HG03066 (cell line): ENCODE measurements around the gene AKAP6.

Source experiments
- ATAC-seq: cut with Tn5 transposase; IDR thresholded peaks from one replicate; pipeline ENCODE4 v1.9.1; 2021; ENCODE audit warnings: low read depth; ENCODE audit not compliant: unreplicated experiment

Gene AKAP6

GRCh38 chr14:32722631-32723183 is 393.6 kb downstream of the AKAP6 start:
- no peak for ATAC-seq

DNA sequence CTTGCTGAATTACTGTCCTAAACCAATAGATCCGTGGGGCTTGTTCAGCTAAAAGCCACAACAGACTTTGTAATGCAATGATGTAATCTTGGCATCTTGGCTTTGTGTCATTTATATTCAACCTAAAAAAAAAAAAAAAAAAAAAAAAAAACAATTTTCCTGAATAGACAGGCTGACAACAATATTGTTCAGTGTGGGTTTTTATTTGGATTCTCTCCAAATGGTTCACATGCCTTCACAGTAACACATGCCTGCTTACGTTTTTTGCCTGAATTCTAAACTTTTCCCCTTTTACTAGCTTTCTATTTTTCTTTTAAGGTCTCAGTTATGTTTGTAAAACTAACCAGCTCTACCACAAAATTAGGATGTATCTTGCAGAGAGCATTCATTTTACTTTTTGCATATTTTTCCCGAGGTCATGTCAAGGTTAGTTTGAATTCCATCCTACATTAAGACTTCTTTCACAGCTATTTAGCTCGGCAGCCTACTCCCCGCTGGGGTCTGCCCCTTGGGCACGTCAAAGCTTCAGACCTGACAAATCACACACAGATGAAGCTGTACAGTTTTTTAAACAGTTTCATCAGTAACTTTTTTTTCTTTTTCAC is 395.9 kb downstream of the AKAP6 start:
- ATAC-seq, result no peak

- ATAC-seq, result no peak
Observed at GRCh38 chr14:32726516-32726915, 397.4 kb downstream of the AKAP6 start.

GRCh38 chr14:32727832-32728231 is 398.7 kb downstream of the AKAP6 start:
- ATAC-seq, result no peak

GRCh38 chr14:32728526-32728925 is 399.4 kb downstream of the AKAP6 start:
- no peak for ATAC-seq

DNA sequence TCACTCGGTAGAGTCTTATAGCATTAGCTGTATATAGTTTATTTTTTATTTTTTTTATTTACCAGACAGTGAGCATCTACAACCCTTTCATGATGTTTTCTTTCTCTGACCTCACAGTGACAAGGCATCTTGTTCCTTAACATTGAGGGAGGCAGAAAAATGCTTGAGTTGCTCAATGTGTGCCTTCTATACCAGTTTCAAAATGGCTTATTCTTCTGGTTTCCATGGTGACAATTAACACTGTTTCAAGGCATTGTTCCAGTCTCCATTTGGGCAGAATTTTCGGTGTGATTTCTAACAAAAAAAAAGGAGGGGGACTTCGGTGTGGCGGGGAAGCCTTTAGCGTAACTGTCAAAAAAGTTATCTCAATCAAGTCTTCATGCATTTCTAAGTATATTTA is 399.9 kb downstream of the AKAP6 start:
- no peak for ATAC-seq

DNA sequence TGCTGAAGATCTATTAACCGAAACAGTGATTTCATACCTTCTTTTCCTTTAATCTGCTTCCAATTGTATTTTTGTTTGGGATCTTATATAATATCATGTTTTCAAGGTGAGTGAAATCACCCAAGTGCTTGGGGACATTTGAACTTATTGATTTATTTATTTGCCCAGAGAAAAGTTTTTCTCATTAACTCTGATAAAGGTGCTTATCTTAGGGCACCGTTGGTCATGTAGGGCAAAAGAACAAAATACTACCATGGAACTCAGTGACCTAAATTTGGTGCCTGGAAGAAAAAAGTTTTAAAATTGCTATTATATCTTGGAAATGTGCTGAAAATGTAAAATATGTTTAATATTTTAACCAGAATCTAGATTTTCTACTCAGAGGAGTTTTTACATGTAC is 402.2 kb downstream of the AKAP6 start:
- ATAC-seq, result no peak

DNA sequence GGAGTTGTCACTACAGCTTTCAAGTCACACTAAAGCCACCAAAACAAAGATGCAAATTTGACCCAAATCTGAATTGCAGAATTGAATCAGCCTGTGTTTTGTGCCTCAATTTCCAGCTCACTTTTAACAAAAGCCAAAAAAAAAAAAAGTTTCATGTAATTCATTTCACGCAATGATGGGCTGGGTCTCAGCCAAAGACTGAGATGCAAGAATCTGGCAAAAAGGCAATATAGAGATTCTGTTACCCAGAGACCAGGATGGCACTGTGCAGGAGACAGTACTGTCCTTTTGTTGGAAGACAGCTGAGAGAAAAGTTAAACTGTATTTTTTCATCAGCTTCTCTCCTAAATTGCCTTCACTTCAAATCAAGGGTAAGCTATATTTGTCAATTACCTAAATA is 403.9 kb downstream of the AKAP6 start:
- ATAC-seq, result no peak

- no peak for ATAC-seq
Observed at GRCh38 chr14:32734261-32734660, 405.2 kb downstream of the AKAP6 start.

DNA sequence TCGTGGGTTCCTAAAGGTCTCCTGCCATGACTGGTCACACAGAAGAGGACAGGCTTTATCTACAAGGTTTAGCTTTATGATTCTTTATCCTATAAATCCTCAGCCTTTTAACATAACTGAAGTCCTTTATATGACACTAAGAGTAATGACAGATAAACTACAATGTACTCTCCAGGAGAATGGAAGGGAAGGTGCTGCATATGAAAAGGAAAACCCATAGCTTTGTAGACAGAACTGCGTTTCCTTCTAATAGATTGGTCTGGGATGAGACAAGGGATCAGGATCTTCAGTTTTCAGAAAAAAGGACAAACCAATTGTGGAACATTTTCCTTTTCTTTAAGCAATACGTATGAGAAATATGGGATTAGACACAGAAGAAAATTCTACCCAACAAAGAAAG is 408.5 kb downstream of the AKAP6 start:
- ATAC-seq, result no peak

- no peak for ATAC-seq
Observed at GRCh38 chr14:32738206-32738871, 409.2 kb downstream of the AKAP6 start.

DNA sequence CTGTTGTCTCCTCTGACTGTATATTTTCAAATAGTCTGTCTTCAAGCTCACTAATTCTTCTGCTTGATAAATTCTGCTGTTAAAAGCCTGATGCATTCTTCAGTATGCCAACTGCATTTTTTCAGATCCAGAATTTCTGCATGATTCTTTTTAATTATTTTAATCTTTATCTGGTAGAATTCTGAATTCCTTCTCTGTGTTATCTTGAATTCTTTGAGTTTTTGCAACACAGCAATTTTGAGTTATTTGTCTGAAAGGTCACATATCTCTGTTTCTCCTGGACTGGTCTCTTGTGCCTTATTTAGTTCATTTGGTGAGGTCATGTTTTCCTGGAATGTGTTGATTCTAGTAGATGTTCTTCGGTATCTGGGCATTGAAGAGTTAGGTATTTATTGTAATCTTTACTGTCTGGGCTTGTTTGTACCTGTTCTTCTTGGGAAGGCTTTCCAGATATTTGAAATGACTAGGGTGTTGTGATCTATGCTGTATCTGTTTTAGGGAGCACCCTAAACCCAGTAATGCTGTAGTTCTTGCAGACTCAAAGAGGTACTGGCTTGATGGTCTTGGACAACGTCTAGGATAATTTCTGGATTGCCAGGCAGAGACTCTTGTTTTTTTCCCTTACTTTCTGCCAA is 415.8 kb downstream of the AKAP6 start:
- no peak for ATAC-seq

- no peak for ATAC-seq
Observed at GRCh38 chr14:32754209-32754608, 425.1 kb downstream of the AKAP6 start.

- ATAC-seq, result no peak
Observed at GRCh38 chr14:32756173-32756572, 427.1 kb downstream of the AKAP6 start.

- no peak for ATAC-seq
Observed at GRCh38 chr14:32756775-32757174, 427.7 kb downstream of the AKAP6 start.

DNA sequence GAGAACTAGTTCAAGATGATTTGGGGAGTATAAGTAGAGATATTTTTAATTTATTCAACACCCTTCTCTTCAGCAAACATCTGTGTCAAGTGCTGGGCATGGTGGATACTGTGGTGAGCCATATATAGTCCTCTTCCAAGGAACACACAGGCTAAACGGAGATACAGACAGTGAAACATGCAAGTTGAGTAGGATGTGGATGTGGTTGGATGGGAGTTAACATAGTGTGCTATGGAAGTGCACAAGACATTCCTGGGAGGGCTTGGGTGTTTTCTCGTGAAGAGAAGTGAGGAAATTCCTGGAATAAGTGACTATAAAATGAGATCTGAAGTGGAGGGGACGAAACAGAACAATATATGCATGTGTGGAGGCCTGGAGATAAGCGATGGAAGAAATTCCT is 428.5 kb downstream of the AKAP6 start:
- no peak for ATAC-seq

GRCh38 chr14:32761381-32761968 is 432.4 kb downstream of the AKAP6 start:
- ATAC-seq, result no peak

DNA sequence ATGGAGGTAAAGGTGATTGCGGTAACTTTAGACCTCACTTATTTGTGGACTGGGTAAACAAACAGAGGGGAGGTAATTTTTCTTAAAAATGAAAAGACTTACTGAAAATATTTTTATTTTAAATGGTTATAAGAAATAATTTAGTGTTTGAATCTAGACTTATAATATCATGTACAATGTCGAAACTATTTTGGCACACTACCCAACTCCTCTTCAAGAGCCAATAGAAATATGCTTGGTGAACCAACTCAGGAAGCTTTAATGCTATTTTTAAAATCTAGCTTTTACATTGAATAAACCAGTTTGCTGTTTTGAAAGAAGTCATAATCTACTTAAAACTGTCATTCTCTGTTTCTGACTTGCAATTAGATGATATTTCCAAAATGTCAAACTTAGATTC is 433.8 kb downstream of the AKAP6 start:
- no peak for ATAC-seq

GRCh38 chr14:32763673-32764072 is 434.6 kb downstream of the AKAP6 start:
- no peak for ATAC-seq

DNA sequence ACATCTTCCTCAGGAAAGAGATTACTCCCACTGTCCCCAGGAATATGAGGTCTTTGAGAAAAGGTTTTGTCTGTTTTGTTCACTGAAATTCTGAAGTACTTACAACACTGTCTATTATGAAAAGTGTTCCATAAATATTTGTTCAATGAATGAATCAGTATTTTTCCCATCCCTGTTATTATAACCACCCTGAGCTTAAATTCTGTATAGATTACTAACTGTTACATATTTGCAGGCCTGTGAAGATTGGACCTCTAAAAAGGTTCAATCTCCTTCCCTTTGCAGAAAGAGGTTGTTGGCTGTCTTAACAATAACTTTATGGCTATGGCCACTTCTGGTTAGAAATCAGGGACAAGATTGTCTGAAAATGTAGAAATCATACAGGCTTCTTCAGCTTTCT is 435.0 kb downstream of the AKAP6 start:
- ATAC-seq, result no peak

DNA sequence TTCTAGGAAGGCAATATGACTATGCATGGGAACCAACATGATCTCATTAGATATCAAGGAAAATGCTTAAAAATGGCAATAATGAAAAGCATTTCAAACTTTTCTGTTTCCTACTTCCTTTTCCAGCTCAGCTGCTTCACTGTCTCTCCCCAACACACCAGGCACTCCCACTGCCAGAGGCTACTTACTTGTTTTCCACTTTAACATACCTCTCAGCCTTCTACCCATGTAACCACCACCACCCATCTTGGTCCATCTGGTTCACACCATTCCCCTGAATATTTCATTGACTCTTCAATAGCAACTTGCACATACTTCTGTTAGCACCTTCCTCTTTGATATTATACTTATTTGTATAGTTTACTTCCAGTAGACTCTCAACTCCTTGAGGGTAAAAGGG is 441.3 kb downstream of the AKAP6 start:
- ATAC-seq, result no peak
